CD14-positive monocyte (primary cell): ENCODE data around the gene EXOC3L4. TPM values are rescaled to one million over a fixed set of nuclear protein-coding genes. Genes with fewer than 3 reads are reported as not detected.
"Not testable (repeated sequence)": the region's sequence is repeated elsewhere in the genome, so short reads cannot be mapped to it uniquely, and the experiment has no call there.

Experiments
- DNase-seq, 3 donors: peaks; one replicate each; pipeline ENCODE4 v3.0.0-alpha.2; 2011 to 2022
- H2AFZ ChIP-seq: 2 replicates; pipeline ENCODE4 v1.6.0; 2012; ENCODE audit warnings: mild to moderate bottlenecking, low read depth, low read length, inconsistent platforms; ENCODE audit not compliant: insufficient read depth, poor library complexity, severe bottlenecking
- H3K27ac ChIP-seq, 2 donors: 1 replicate in 1 of 2; 2 replicates in 1 of 2; pipeline ENCODE4 v1.5.1; 2012 to 2013; ENCODE audit warnings: low read length in 2 of 2, control low read depth in 1 of 2, inconsistent platforms in 1 of 2, low read depth in 1 of 2, mild to moderate bottlenecking in 1 of 2
- H3K27me3 ChIP-seq, 2 donors: one replicate each; pipeline versions ENCODE4 v1.6.0 to v1.6.1; 2011 to 2013; ENCODE audit warnings: low read length in 2 of 2; ENCODE audit not compliant: control insufficient read depth in 2 of 2, insufficient read depth in 2 of 2
- H3K36me3 ChIP-seq, 2 donors: replicated peaks in 1 of 2; 1 replicate in 1 of 2; 2 replicates in 1 of 2; pipeline versions ENCODE4 v1.5.1 to v1.6.1; 2012 to 2013; ENCODE audit warnings: low read length in 2 of 2, control low read depth in 1 of 2, inconsistent platforms in 1 of 2, mild to moderate bottlenecking in 1 of 2; ENCODE audit not compliant: insufficient read depth in 2 of 2, control insufficient read depth in 1 of 2
- H3K4me1 ChIP-seq, 2 donors: 1 replicate in 1 of 2; 2 replicates in 1 of 2; pipeline versions ENCODE4 v1.5.1 to v1.6.1; 2012 to 2013; ENCODE audit warnings: low read length in 2 of 2, control low read depth in 1 of 2, inconsistent platforms in 1 of 2, mild to moderate bottlenecking in 1 of 2, moderate library complexity in 1 of 2; ENCODE audit not compliant: insufficient read depth in 2 of 2, control insufficient read depth in 1 of 2
- H3K4me2 ChIP-seq: replicated peaks from 2 replicates; pipeline ENCODE3; 2012; ENCODE audit warnings: low read length, moderate library complexity, mild to moderate bottlenecking; ENCODE audit not compliant: poor library complexity, severe bottlenecking; ENCODE audit errors: extremely low read depth
- H3K4me3 ChIP-seq, 3 experiments: fragments of 200-600 bp in 1 of 3; sonication (generic) in 1 of 3; replicated peaks in 1 of 3; 1 replicate in 2 of 3; 2 replicates in 1 of 3; pipeline ENCODE4 v1.5.1; 2011 to 2013; ENCODE audit warnings: low read length in 3 of 3, mild to moderate bottlenecking in 3 of 3, control low read depth in 2 of 3, low read depth in 2 of 3, inconsistent platforms in 1 of 3, moderate library complexity in 1 of 3
- H3K79me2 ChIP-seq: 2 replicates; pipeline ENCODE4 v1.6.0; 2012; ENCODE audit warnings: mild to moderate bottlenecking, control low read depth, inconsistent platforms, low read length, moderate library complexity; ENCODE audit not compliant: insufficient read depth
- H3K9ac ChIP-seq: 2 replicates; pipeline ENCODE4 v1.6.0; 2017; ENCODE audit warnings: low read length, mild to moderate bottlenecking; ENCODE audit not compliant: insufficient read depth, poor library complexity, severe bottlenecking
- H3K9me3 ChIP-seq, 2 donors: replicated peaks in 1 of 2; 1 replicate in 1 of 2; 2 replicates in 1 of 2; pipeline versions ENCODE4 v1.5.1 to v1.6.1; 2012 to 2013; ENCODE audit warnings: low read length in 2 of 2, control low read depth in 1 of 2; ENCODE audit not compliant: control insufficient read depth in 1 of 2, insufficient read depth in 1 of 2
- H4K20me1 ChIP-seq: 2 replicates; pipeline ENCODE4 v1.6.0; 2012; ENCODE audit warnings: mild to moderate bottlenecking, low read length, control low read depth, moderate library complexity; ENCODE audit not compliant: insufficient read depth
- H3K27ac Mint-ChIP-seq, 7 donors: one replicate each; pipeline ENCODE4 v1.8.0; 2020; ENCODE audit warnings: mild to moderate bottlenecking in 7 of 7, mixed read lengths in 7 of 7, moderate library complexity in 6 of 7, inconsistent platforms in 2 of 7
- H3K27me3 Mint-ChIP-seq, 3 donors: one replicate each; pipeline ENCODE4 v1.8.0; 2021 to 2022; ENCODE audit warnings: low read depth in 3 of 3, mild to moderate bottlenecking in 3 of 3, mixed read lengths in 3 of 3, moderate library complexity in 3 of 3, inconsistent platforms in 1 of 3
- H3K36me3 Mint-ChIP-seq, 2 donors: one replicate each; pipeline ENCODE4 v1.8.0; 2020; ENCODE audit warnings: mixed read lengths in 2 of 2, inconsistent platforms in 1 of 2, mild to moderate bottlenecking in 1 of 2
- H3K4me1 Mint-ChIP-seq: one replicate; pipeline ENCODE4 v1.8.0; 2020; ENCODE audit warnings: mild to moderate bottlenecking, mixed read lengths
- H3K4me3 Mint-ChIP-seq, 2 donors: one replicate each; pipeline ENCODE4 v1.8.0; 2020; ENCODE audit warnings: mild to moderate bottlenecking in 2 of 2, mixed read lengths in 2 of 2, moderate library complexity in 1 of 2
- H3K9me3 Mint-ChIP-seq, 7 donors: one replicate each; pipeline ENCODE4 v1.8.0; 2020 to 2022; ENCODE audit warnings: mixed read lengths in 7 of 7, mild to moderate bottlenecking in 6 of 7, moderate library complexity in 6 of 7, inconsistent platforms in 2 of 7
- CTCF ChIP-seq: fragments of 200-600 bp; IDR thresholded peaks from one replicate; pipeline ENCODE4 v1.8.0; 2022; ENCODE audit warnings: antibody characterized with exemption, mild to moderate bottlenecking
- WGBS: methylation state at CpG from one replicate; pipeline ENCODE4 v1.1.5; 2013; ENCODE audit warnings: missing lambda C conversion rate; ENCODE audit not compliant: insufficient coverage; 5-methylcytosine and 5-hydroxymethylcytosine counted together
- intact Hi-C, 2 donors: fragments of 100-400 bp; cut with micrococcal nuclease; formaldehyde crosslinking; loops; one replicate each; pipeline versions ENCODE4 v1.15.0 to v1.15.1; 2023
- polyA plus RNA-seq, 3 donors: library from polyadenylated mRNA; depleted of rRNA in 1 of 3; unstranded in 2 of 3; stranded (reverse) in 1 of 3; fragments of 300-500 nt in 2 of 3; fragments of >200 nt in 1 of 3; fragmentation: Illumina TruSeq in 2 of 3; gene quantifications; 1 replicate in 2 of 3; 2 replicates in 1 of 3; pipeline ENCODE4 v1.2.3, GENCODE V29; 2012 to 2021

EXOC3L4 gene
- polyA plus RNA-seq, 3 donors = 0.17 TPM; not detected in 2

GRCh38 chr14:103115845-103116572, 21.5 kb downstream of the EXOC3L4 start:
- Histone ChIP-seq H3K27ac (peak overlapping the region; percentile 51 to 59), H3K9ac (no peak overlapping the region), H3K36me3 (no peaks in the 10 kb centered on the region), H3K4me3 (no peak overlapping the region), H2AFZ (no peak overlapping the region), H3K4me2 (no peak overlapping the region), H3K27me3 (no peaks in the 10 kb centered on the region), H3K4me1 (peaks cover 92 to 100% of the 10 kb centered on the region in 2 donors), H3K79me2 (peaks cover 12% of the 10 kb centered on the region), H3K9me3 (no peaks in the 10 kb centered on the region), H4K20me1 (no peaks in the 10 kb centered on the region)
- Mint-ChIP-seq H3K36me3 (no peaks in the 10 kb centered on the region), H3K27me3 (peaks cover 0 to 4% (median 0%) of the 10 kb centered on the region in 3 donors), H3K4me1 (peaks cover 92% of the 10 kb centered on the region), H3K9me3 (no peaks in the 10 kb centered on the region), H3K27ac (peak overlapping the region; percentile 83 to 89 (median 86)), H3K4me3 (peak overlapping the region in 1 of 2 donors; percentile 39)
- intact Hi-C loops = loop anchor here in 1 of 2 donors (5.0 kb wide), 1 partner anchor 216 kb away; the partner anchor contains the start of gene EIF5
- peak in 2 of 3 donors; percentile 27 to 55 for DNase-seq
- WGBS = 96% methylated on average over 9 of the region's 10 CpGs
- TF ChIP-seq CTCF = no peak

- Mint-ChIP-seq H3K27me3 (peaks cover 0 to 4% (median 0%) of the 10 kb centered on the region in 3 donors), H3K4me3 (no peak overlapping the region), H3K9me3 (no peaks in the 10 kb centered on the region), H3K27ac (peak overlapping the region in 5 of 7 donors; percentile 41 to 87 (median 85)), H3K4me1 (peaks cover 91% of the 10 kb centered on the region), H3K36me3 (no peaks in the 10 kb centered on the region)
- no peaks in the 10 kb centered on the region for H3K27me3 ChIP-seq
- WGBS = 85% methylated on average over 16 of the region's 17 CpGs
- no peak overlapping the region for H3K4me3 ChIP-seq
- no peak for DNase-seq
- H3K36me3 ChIP-seq = no peaks in the 10 kb centered on the region
- peak overlapping the region in 1 of 2 donors; percentile 59 for H3K27ac ChIP-seq
- intact Hi-C loops = loop anchor here in 1 of 2 donors (5.0 kb wide), 1 partner anchor 216 kb away; the partner anchor contains the start of gene EIF5
- H2AFZ ChIP-seq = no peak overlapping the region
- no peak overlapping the region for H3K9ac ChIP-seq
- H3K4me1 ChIP-seq = peaks cover 91 to 100% of the 10 kb centered on the region in 2 donors
- no peaks in the 10 kb centered on the region for H3K9me3 ChIP-seq
- peaks cover 12% of the 10 kb centered on the region for H3K79me2 ChIP-seq
- no peak overlapping the region for H3K4me2 ChIP-seq
- no peak for TF ChIP-seq CTCF
- no peaks in the 10 kb centered on the region for H4K20me1 ChIP-seq
These were observed 22.1 kb downstream of the EXOC3L4 start for GRCh38 chr14:103116636-103117035.

GRCh38 chr14:103117499-103117898, 23.0 kb downstream of the EXOC3L4 start:
- not testable (repeated sequence) for H3K9ac ChIP-seq, H3K27me3 Mint-ChIP-seq, H3K36me3 ChIP-seq, H3K4me2 ChIP-seq, DNase-seq, H3K4me3 Mint-ChIP-seq, H3K4me3 ChIP-seq, H3K27me3 ChIP-seq, H3K9me3 ChIP-seq, H3K9me3 Mint-ChIP-seq, H2AFZ ChIP-seq, H4K20me1 ChIP-seq, H3K36me3 Mint-ChIP-seq
- no CpG with 5 or more reads among the region's 7 CpGs for WGBS
- peaks cover 87% of the 10 kb centered on the region for H3K4me1 Mint-ChIP-seq
- intact Hi-C loops = loop anchor here in 1 of 2 donors (5.0 kb wide), 1 partner anchor 215 kb away; the partner anchor contains the start of gene EIF5
- Histone ChIP-seq H3K79me2 (peaks cover 14% of the 10 kb centered on the region), H3K27ac (peak overlapping the region; percentile 27 to 99), H3K4me1 (peaks cover 88 to 100% of the 10 kb centered on the region in 2 donors)
- H3K27ac Mint-ChIP-seq = peak overlapping the region; percentile 96 to 99 (median 98)
